Measurements from ENCODE around the gene RAP1GAP2.

The RAP1GAP2 gene

GRCh38 chr17:2904135-2904534 is 107.9 kb downstream of the RAP1GAP2 start:
- TF ChIP-seq CTCF (IDR thresholded peaks at IDR 0.05; ENCODE audit: extremely low read depth, missing control alignments): no peak
- no peak for DNase-seq (ENCODE audit: low spot score)

- DNase-seq (ENCODE audit: low spot score): no peak
- TF ChIP-seq CTCF (IDR thresholded peaks at IDR 0.05; ENCODE audit: extremely low read depth, missing control alignments): no peak
Observed at GRCh38 chr17:2905269-2905668, 109.0 kb downstream of the RAP1GAP2 start.

GRCh38 chr17:2905696-2906501 is 109.7 kb downstream of the RAP1GAP2 start:
- TF ChIP-seq CTCF (IDR thresholded peaks at IDR 0.05; ENCODE audit: extremely low read depth, missing control alignments): no peak
- DNase-seq (ENCODE audit: low spot score): no peak

- DNase-seq (ENCODE audit: low spot score): no peak
- TF ChIP-seq CTCF (IDR thresholded peaks at IDR 0.05; ENCODE audit: extremely low read depth, missing control alignments): no peak
Observed at GRCh38 chr17:2906901-2907300, 110.7 kb downstream of the RAP1GAP2 start.

GRCh38 chr17:2909175-2909845 is 113.1 kb downstream of the RAP1GAP2 start:
- TF ChIP-seq CTCF (IDR thresholded peaks at IDR 0.05; ENCODE audit: extremely low read depth, missing control alignments): no peak
- no peak for DNase-seq (ENCODE audit: low spot score)

GRCh38 chr17:2909846-2910234 is 113.6 kb downstream of the RAP1GAP2 start:
- TF ChIP-seq CTCF (IDR thresholded peaks at IDR 0.05; ENCODE audit: extremely low read depth, missing control alignments): no peak
- no peak for DNase-seq (ENCODE audit: low spot score)

- DNase-seq (ENCODE audit: low spot score): no peak
- TF ChIP-seq CTCF (IDR thresholded peaks at IDR 0.05; ENCODE audit: extremely low read depth, missing control alignments): no peak
Observed at GRCh38 chr17:2911035-2911754, 115.0 kb downstream of the RAP1GAP2 start.
